ENCODE measurements around the gene SLC38A5.

DNA sequence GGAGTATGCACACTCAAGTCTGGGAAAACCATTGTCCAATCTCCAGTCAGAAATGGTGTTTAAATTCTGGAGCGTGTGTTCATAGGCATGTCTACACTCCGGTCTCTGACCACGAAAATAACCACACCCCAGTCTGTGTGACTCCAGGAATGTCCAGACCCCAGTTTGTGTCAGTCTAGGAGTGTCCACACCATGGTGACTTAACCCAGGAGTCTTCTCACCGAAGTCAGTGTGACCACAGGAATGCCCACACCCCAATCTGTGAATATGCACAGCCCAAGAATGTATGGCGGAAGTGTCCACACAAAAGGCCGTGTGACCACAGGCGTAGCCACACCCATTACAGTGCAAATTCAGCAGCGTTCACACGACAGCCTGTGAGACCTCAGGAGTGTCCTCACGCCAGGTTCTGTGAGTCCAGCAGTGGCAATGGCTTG lies 17.3 kb upstream of the SLC38A5 start:
- TF ChIP-seq, protein P1, sequence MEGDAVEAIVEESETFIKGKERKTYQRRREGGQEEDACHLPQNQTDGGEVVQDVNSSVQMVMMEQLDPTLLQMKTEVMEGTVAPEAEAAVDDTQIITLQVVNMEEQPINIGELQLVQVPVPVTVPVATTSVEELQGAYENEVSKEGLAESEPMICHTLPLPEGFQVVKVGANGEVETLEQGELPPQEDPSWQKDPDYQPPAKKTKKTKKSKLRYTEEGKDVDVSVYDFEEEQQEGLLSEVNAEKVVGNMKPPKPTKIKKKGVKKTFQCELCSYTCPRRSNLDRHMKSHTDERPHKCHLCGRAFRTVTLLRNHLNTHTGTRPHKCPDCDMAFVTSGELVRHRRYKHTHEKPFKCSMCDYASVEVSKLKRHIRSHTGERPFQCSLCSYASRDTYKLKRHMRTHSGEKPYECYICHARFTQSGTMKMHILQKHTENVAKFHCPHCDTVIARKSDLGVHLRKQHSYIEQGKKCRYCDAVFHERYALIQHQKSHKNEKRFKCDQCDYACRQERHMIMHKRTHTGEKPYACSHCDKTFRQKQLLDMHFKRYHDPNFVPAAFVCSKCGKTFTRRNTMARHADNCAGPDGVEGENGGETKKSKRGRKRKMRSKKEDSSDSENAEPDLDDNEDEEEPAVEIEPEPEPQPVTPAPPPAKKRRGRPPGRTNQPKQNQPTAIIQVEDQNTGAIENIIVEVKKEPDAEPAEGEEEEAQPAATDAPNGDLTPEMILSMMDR (IDR thresholded peaks at IDR 0.05): no peak
- no peak for TF ChIP-seq POLR2A (IDR thresholded peaks at IDR 0.05)

Data from suprapubic skin (tissue), 3 donors.